LNCAP (cell line): ENCODE results near the gene QSOX1.
A peak's percentile ranks its signal among the peaks of the same experiment; 100 is the strongest.

Experiments
- CTCF ChIP-seq: fragments of 450-650 bp; IDR thresholded peaks from 2 replicates; pipeline ENCODE4 v1.5.1; 2017; ENCODE audit warnings: mild to moderate bottlenecking

The QSOX1 gene

GRCh38 chr1:180175806-180176205, 21.1 kb downstream of the QSOX1 start:
- TF ChIP-seq CTCF, result no peak

GRCh38 chr1:180176965-180177364, 22.3 kb downstream of the QSOX1 start:
- TF ChIP-seq CTCF, result no peak

GRCh38 chr1:180177931-180178330, 23.3 kb downstream of the QSOX1 start:
- no peak for TF ChIP-seq CTCF

- peak; percentile 99 for TF ChIP-seq CTCF
Measured at GRCh38 chr1:180178511-180179161, 24.0 kb downstream of the QSOX1 start.

GRCh38 chr1:180179162-180179957, 24.7 kb downstream of the QSOX1 start:
- peak; percentile 32 for TF ChIP-seq CTCF

GRCh38 chr1:180181048-180181447, 26.4 kb downstream of the QSOX1 start:
- TF ChIP-seq CTCF, result peak; percentile 49; the same call in 1 of the 2 replicates

GRCh38 chr1:180181996-180182642, 27.4 kb downstream of the QSOX1 start:
- no peak for TF ChIP-seq CTCF
